GM21381 (cell line): ENCODE results near the gene CARD6.
"Not testable (repeated sequence)": the region's sequence is repeated elsewhere in the genome, so short reads cannot be mapped to it uniquely, and the experiment has no call there.

Source experiments
- ATAC-seq: cut with Tn5 transposase; IDR thresholded peaks from one replicate; pipeline ENCODE4 v1.9.1; 2021; ENCODE audit warnings: mild to moderate bottlenecking, moderate library complexity; ENCODE audit not compliant: unreplicated experiment

Gene CARD6

DNA sequence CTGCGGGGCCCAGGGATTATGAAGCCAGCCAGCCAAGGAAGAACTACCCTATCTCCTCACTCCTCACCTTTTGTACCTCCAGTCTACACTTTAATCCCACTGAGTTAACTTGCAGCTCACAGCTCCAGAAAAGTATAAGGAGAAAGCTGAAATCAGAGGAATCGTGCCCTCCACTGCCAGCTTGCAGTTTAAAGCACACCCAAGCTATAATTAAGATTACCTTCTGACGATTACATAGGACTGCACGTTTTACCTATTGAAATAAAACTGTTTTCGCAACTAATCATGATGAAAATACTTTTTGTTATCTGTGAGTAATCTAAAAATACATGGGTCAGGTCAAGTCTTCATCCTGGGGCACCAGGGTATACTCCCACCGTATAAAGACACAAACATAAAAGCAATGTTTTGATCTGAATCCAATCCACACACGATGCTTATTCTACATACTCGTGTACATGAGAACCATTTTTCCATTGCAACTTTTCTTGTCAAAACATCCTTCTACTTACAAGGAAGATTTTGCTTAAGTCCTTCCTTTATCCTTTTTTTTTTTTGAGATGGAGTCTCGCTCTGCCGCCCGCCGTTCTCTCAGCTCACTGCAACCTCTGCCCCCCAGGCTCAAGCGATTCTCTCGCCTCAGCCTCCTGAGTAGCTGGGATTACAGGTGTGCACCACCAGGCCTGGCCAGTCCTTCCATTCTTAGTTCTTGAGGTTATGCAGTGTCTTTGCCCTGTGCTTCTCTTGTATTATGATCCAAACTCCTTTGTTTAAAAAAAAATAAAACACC, 13.8 kb upstream of the CARD6 start:
- no peak for ATAC-seq

DNA sequence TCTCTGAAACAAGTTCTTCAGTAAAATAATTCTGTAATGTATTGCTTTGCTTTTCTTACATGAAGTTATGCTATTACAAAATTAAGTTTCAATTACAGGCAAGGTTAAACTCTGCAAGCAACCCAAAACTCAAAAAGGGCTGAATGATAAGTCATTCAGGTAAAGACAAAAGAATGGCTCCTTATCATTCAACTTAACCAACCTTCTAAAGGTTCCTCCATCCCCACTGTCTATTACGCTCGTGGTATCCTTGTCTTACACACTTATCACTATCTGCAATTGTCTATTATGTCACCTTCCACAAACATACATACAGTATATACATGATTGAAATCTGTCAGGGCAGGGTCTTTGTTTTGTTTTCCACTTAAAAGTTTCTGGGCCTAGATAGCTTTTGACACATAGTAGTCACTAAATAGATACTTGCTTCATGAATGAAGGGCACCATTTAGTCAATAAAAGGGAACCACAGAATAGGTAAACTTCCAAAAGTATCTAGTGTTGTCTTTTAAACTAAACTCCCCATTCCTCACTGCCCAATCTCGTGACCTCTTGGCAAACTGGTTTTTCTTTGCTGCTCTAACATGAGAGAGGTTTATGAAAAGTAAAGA, 13.0 kb upstream of the CARD6 start:
- no peak for ATAC-seq

- ATAC-seq: no peak
These were observed 12.2 kb upstream of the CARD6 start for GRCh38 chr5:40828690-40829661.

DNA sequence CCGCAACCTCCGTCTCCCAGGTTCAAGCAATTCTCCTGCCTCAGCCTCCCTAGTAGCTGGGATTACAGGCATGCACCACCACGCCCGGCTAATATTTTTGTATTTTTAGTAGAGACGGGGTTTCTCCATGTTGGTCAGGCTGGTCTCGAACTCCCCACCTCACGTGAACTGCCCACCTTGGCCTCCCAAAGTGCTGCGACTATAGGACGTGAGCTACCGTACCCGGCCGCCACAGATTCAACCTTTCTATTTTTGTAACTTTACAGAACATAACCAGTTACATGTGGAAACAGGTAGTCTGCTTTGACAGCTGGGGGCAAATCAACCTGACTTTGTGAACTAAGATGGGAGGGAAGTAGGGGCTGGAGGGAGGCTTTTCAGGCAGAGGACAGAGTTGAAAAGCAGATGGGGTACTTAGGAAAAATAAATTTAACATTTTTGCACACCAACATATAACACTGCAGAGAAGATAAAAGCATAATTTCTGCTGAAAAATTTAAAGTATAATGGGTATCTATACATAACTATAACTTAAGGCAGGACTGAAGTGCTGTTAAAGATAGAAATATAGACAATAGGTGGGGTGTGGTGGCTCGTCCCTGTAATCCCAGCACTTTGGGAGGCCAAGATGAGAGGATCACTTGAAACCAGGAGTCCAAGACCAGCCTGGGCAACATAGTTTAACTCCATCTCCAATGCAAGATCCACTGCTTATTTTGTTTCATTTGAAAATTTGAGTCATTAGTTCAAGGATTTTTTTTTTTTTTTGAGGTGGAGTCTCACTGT, 11.2 kb upstream of the CARD6 start:
- no peak for ATAC-seq

DNA sequence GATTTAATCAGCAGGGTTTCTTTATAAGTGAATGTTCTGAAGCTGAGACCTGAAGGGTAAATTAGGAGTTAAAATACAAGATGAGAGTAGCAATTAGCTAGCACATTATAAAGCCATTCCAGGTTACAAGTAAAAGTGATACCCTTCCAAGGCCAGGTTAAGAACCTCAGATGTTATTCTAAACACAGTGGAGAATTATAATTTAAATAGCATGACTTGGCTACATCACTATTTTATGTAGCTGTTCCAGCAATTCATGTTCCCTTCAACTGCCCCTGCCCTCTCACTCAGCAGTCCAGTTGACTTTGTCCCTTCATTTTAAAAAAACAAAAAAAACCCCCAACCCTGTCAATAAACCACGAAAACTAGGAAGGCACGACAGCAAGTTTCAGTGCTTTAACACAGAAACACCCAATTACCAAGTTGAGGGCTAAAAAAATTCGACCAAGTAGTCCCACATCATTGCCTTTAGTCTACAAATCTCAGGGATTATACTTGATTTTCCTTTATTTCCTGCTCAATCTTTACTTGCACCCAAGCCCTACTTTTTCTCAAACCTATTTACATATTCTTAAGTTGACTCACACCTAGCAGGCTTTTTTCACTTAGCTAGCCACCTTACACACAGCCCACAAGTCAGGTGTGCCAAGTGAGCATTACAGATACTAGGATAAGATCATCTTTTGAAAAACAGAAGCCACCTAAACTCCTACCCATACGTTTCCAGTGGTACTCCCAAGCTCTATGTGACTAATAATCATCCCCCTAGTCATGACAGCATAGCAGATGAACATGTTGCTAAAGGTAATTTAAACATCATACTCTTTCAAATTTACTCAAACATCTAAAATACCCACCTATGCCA, 9.6 kb upstream of the CARD6 start:
- ATAC-seq: no peak

GRCh38 chr5:40832345-40832744, 8.8 kb upstream of the CARD6 start:
- ATAC-seq: no peak

DNA sequence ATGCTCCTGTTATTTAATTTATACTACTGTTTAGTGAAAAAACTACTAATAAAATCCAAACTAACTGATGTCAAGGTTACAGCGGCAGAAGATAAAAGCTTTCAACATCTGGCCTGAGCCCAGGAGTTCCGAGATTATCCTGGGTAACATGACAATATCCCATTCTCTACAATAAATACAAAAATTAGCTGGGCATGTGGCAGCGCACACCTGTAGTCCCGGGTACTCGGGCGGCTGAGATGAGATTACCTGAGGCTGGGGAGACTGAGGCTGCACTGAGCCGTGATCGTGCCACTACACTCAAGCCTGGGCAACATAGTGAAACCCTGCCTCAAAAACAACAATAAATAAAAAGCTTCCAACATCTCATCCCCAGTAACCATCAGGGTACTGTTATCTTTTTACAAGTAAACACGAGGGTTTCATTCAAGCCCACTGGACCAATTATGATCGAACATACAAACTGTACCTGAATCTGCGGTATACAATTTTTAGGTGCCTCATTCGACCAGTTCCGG, 7.4 kb upstream of the CARD6 start:
- ATAC-seq: no peak

GRCh38 chr5:40834391-40834848, 6.7 kb upstream of the CARD6 start:
- ATAC-seq: no peak

GRCh38 chr5:40834849-40835787, 6.0 kb upstream of the CARD6 start, which contains the start of gene RPL37:
Gene RPL37, minus strand, starts transcription at chr5:40835222. Its CDS starts 37 bp downstream, at chr5:40835185.
- peak; percentile 98 for ATAC-seq

DNA sequence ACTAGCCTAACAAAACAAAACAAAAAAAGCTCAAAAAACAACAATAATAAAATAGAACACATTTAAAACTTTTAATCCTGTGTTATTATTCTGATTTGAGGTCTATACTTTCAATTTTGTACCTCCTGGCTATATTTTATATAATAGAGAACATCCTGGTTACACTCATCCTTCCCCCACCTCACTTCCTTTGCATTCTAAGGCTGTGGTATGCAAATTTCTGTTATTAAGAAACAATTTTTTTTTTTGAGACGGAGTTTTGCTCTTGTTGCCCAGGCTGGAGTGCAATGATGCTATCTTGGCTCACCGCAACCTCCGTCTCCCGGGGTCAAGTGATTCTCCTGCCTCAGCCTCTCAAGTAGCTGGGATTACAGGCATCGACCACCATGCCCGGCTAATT, 3.1 kb upstream of the CARD6 start:
- no peak for ATAC-seq

DNA sequence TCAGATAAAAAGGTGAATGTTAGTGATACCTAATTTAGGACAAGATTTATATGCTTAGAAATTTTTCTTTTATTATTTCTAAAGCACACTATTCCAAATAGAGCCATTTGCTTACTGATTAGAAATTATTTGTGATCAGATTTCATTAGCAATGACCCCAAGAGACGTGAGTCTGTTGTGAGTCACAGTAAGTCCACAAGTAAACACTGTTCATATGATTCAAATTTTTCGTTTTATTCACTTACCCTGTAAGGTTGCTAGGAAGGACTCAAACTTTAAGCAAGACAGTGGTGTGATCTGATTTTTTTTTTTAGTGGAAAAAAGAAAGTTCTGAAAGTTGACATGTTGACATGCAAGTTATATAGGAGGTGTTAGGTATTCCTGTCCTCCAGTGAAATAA, 1.2 kb downstream of the CARD6 start:
- ATAC-seq: no peak

DNA sequence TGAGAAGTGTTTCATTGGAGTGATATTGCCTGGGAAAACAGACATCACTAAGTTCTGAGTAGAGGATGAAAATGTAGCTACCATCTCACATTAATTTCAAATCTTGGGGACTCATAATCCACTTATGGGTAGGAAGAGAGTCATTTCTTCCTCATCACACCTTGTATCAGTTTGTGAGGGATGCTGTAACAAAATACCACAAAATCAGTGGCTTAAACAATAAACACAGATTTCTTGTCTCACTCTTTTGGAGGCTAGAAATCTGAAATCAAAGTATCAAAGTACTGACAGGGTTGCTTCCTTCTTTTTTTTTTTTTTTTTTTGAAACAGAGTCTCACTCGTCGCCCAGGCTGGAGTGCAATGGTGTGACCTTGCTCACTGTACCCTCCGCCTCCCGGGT, 3.4 kb downstream of the CARD6 start:
- ATAC-seq: no peak

GRCh38 chr5:40846371-40846770, 5.2 kb downstream of the CARD6 start:
- ATAC-seq: no peak

GRCh38 chr5:40847525-40847924, 6.4 kb downstream of the CARD6 start:
- no peak for ATAC-seq

- ATAC-seq: no peak
These were observed 12.5 kb downstream of the CARD6 start for GRCh38 chr5:40853632-40854192.

- no peak for ATAC-seq
These were observed 19.5 kb downstream of the CARD6 start for GRCh38 chr5:40860711-40861110.

GRCh38 chr5:40865004-40865403, 23.8 kb downstream of the CARD6 start:
- not testable (repeated sequence) for ATAC-seq

- ATAC-seq: no peak
These were observed 25.7 kb downstream of the CARD6 start for GRCh38 chr5:40866844-40867243.
